COLO668 (cell line): Measurements from ENCODE around the gene IFT57.

Experiments used
- DNase-seq: peaks from one replicate; lab custom pipeline; 2025; ENCODE audit not compliant: unreplicated experiment; lab: John Stamatoyannopoulos, UW

Gene IFT57

GRCh38 chr3:108219336-108219735 lies 2.9 kb downstream of the IFT57 start:
- DNase-seq: no peak

- DNase-seq: no peak
These were observed 3.4 kb downstream of the IFT57 start for GRCh38 chr3:108218811-108219210.

- no peak for DNase-seq
These were observed 6.4 kb downstream of the IFT57 start for GRCh38 chr3:108215871-108216270.

- DNase-seq: no peak
These were observed 12.6 kb downstream of the IFT57 start for GRCh38 chr3:108209579-108209978.

- DNase-seq: no peak
These were observed 13.4 kb downstream of the IFT57 start for GRCh38 chr3:108208831-108209230.

- DNase-seq: no peak
These were observed 19.4 kb downstream of the IFT57 start for GRCh38 chr3:108202834-108203233.

- no peak for DNase-seq
These were observed 20.1 kb downstream of the IFT57 start for GRCh38 chr3:108202080-108202479.

GRCh38 chr3:108201258-108201657 lies 21.0 kb downstream of the IFT57 start:
- no peak for DNase-seq

GRCh38 chr3:108200578-108200977 lies 21.6 kb downstream of the IFT57 start:
- DNase-seq: no peak

GRCh38 chr3:108200024-108200423 lies 22.2 kb downstream of the IFT57 start:
- DNase-seq: no peak

- DNase-seq: no peak
These were observed 30.8 kb downstream of the IFT57 start for GRCh38 chr3:108191394-108191793.

GRCh38 chr3:108190346-108190745 lies 31.9 kb downstream of the IFT57 start:
- DNase-seq: no peak

GRCh38 chr3:108189440-108189839 lies 32.8 kb downstream of the IFT57 start:
- no peak for DNase-seq

- no peak for DNase-seq
These were observed 36.7 kb downstream of the IFT57 start for GRCh38 chr3:108185536-108185935.

GRCh38 chr3:108184824-108185223 lies 37.4 kb downstream of the IFT57 start:
- no peak for DNase-seq

GRCh38 chr3:108183971-108184370 lies 38.3 kb downstream of the IFT57 start:
- DNase-seq: no peak

GRCh38 chr3:108183181-108183580 lies 39.0 kb downstream of the IFT57 start:
- DNase-seq: no peak

- no peak for DNase-seq
These were observed 39.9 kb downstream of the IFT57 start for GRCh38 chr3:108182339-108182738.

GRCh38 chr3:108181172-108181571 lies 41.1 kb downstream of the IFT57 start:
- DNase-seq: no peak

- no peak for DNase-seq
These were observed 42.0 kb downstream of the IFT57 start for GRCh38 chr3:108180194-108180593.

GRCh38 chr3:108178676-108179075 lies 43.5 kb downstream of the IFT57 start:
- DNase-seq: no peak

GRCh38 chr3:108177536-108177935 lies 44.7 kb downstream of the IFT57 start:
- DNase-seq: no peak

- no peak for DNase-seq
These were observed 46.9 kb downstream of the IFT57 start for GRCh38 chr3:108175352-108175751.

- DNase-seq: no peak
These were observed 51.1 kb downstream of the IFT57 start for GRCh38 chr3:108171106-108171505.
